Stimulated activated CD8-positive, alpha-beta memory T cell treated with anti-CD3 and anti-CD28 coated beads, Interleukin-7, amount 100 ng/mL, for 24 hours (primary cell): ENCODE results near the gene TSPO2.

Experiments used
- DNase-seq: peaks from one replicate; pipeline ENCODE4 v3.0.0-alpha.2; 2020; ENCODE audit warnings: low read depth

TSPO2 gene

GRCh38 chr6:41075651-41076626 is 33.7 kb downstream of the TSPO2 start:
- no peak for DNase-seq

DNA sequence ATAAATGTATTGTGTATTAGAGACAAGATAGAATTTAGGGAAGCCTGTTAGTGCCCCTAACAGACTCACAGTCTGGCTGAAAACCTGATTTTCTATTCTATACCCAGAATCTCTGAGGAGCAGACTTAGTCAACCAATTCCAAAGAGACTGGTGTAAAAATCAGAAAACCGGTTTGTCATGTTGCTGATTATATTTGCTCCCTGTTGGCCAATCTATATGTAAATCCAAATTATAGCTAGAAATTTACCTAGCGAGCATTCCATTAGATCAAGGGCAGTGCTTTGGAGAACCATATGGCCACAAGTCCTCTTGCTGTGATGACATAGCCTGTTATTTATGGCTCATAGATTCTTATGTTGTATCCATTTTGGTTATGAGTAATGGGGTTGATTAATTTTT is 35.3 kb downstream of the TSPO2 start:
- DNase-seq: no peak

DNA sequence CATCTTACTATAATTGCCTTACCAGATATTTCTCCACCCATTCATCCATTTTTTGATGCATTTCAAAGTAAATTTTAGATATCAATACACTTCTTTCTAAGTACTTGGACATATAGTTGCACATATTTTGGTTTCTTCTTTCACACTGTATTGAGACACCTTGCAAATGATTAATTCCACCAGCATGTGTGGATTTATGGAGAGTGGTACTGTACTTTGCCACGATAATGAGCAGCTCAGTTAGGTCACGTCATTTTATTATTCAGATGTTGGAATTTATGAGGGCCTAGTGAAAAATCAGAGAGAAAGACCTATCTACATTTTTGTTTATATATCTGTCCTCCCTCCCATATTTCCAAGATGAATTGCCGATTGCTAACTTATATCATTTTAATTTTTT is 35.8 kb downstream of the TSPO2 start:
- no peak for DNase-seq

GRCh38 chr6:41079080-41079479 is 36.8 kb downstream of the TSPO2 start:
- no peak for DNase-seq

DNA sequence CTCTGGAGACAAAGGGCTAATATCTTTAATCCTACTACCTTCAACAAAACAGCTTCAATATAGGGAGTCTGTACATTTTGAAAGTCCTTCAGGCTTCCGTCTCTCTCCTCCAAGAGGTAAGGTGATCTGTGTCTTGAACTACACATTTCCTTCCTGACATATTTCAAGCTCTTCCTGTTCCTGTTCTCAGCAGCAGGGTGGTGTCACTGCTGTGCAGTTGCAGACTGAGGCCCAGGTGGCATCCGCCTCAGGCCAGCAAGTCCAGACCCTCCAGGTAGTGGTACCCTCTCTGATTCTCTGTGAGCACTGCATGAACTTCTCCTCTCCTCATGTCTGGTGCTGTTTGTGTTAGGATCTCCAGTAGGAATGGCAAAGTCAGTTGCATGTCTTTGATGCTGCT is 38.4 kb downstream of the TSPO2 start:
- DNase-seq: no peak

GRCh38 chr6:41083072-41083471 is 40.8 kb downstream of the TSPO2 start:
- no peak for DNase-seq

- no peak for DNase-seq
These were observed 42.9 kb downstream of the TSPO2 start for GRCh38 chr6:41085182-41085581.

DNA sequence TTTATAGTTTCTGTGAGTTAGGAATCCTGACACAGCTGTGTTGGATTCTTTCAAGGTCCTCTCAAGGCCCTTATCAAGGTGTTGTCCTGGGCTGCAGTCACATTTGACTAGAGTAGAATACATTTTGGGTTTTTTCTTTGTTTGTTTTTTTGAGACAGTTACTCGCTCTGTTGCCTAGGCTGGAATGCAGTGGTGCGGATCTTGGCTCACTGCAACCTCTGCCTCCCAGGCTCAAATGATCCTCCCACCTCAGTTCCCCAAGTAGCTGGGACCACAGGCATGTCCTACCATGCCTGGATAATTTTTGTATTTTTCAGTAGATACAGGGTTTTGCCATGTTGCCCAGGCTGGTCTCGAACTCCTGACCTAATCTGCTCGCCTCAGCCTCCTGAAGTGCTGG is 46.2 kb downstream of the TSPO2 start:
- DNase-seq: no peak

DNA sequence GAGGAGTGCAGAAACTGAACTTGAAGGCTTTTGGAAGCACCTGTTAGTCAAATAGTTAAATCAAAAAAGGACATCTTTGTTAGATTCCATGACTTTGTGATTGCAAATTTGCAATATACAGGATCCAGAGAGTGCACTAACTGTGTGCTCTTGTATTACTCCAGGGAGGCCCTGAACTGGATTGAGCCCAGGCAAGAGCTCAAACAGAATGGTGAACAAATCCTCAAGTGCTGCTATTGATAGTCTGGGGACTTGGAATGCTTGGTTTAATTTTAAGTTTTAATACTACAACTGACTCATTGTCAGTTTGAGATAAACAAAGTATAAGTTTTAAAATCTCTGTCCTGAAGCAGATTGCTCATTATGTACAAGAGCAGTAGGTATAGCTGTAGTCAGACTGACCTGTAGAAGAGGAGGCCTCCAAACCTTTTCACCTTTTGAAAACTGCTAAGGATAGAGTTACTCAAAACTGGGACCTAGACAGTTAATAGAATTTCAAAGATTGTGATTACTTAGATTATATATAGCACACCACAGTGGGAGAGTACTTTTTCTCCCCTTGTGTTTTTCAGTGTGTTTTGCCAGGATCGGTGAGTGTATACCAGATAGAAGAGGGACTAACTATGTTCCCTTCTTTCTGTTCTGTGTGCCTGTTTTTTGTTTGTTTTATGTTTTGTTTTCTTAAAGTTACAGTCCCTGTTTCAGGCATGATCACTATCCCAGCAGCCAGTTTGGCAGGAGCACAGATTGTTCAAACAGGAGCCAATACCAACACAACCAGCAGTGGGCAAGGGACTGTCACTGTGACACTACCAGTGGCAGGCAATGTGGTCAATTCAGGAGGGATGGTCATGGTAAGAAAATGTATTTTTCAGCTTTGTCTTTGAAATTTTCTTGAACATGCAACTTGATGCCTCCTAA is 48.8 kb downstream of the TSPO2 start:
- DNase-seq: no peak

DNA sequence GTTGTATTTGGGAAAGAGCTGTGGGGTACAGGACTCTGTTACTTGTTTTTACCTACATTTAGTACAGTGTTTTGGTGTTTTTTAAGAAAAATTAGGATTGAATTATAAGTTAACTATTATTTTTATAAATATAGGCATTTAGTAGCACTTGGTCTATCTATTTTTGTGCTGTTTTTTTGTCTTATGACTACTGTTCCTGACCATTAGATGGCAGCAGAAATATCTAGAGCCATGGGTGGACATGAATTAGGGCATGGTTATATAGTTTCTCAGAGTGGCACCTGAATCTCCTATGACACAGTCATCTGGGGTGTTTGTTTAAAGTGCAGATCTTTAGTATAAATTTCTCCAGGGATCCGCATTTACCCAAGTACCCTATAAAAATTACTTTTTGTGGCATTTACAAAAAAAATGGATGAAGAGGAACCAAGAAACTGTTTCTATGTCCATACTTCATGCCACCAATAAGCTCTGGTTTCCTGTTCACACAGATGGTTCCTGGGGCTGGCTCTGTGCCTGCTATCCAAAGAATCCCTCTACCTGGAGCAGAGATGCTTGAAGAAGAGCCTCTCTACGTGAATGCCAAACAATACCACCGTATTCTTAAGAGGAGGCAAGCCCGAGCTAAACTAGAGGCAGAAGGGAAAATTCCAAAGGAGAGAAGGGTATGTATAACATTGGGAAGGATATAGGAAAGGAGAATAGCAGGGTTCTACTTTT is 50.3 kb downstream of the TSPO2 start:
- no peak for DNase-seq

DNA sequence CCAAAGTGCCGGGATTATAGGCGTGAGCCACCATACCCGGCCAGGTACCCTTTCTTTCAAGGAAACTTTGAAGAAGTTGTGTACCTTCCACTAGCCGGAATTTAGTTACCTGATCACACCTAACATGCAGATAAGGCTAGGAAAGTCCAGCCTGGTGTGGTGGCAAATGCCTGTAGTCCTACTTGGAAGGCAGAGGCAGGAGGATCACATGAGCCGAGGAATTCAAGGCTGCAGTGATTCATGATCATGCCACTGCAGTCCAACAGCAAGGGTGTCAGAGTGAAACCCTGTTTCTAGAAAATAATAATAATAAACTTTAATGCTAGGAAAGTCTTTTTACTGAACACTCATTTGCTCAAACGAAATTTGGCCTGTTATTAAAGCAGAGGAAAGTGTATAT is 51.5 kb downstream of the TSPO2 start:
- DNase-seq: no peak
